Measurements from ENCODE around the gene ZCCHC7. TPM values are rescaled to one million over a fixed set of nuclear protein-coding genes. Genes with fewer than 3 reads are reported as not detected.
"Not testable (repeated sequence)": the region's sequence is repeated elsewhere in the genome, so short reads cannot be mapped to it uniquely, and the experiment has no call there.

ZCCHC7 gene
- total RNA-seq, 1 experiment from 2014 or later: 41.7 TPM

DNA sequence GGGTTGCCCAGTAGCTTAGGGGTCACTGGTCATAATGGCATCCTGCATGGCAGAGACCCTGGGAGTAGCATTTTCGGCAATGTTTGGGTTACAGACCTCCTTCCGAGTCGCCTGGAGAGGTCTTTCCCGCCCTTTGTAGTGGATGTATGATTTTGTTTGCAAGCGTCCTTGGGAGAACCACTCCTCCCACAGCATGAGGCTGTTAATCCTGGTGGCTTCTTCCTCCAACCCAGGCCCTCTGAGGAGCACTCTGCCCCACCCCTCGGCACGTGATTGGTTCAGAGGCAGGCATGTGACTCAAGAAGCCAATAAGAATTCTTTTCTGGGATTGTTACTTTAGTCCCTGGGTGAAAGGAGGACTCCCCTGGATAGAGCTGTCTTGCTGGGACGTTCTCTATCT is 271.9 kb downstream of the ZCCHC7 start:
- ChIA-PET POLR2A (no interaction called here), CTCF (interaction anchor here (0.9 kb wide), 1 partner anchor 523 kb away, joined by 3 read pairs; no protein-coding TSS in a partner anchor)
- no peak for DNase-seq (ENCODE audit: unreplicated experiment)
- H3K36me3 Mint-ChIP-seq (ENCODE audit: insufficient read depth, unreplicated experiment): no peaks in the 10 kb centered on the region
- peaks cover 11% of the 10 kb centered on the region for H3K27me3 Mint-ChIP-seq (ENCODE audit: insufficient read depth, unreplicated experiment)
- no peaks in the 10 kb centered on the region for H3K4me1 Mint-ChIP-seq (ENCODE audit: insufficient read depth, unreplicated experiment)
- no peaks in the 10 kb centered on the region for H3K9me3 Mint-ChIP-seq (ENCODE audit: unreplicated experiment)
- H3K27ac Mint-ChIP-seq (ENCODE audit: low read depth, unreplicated experiment): no peak overlapping the region
- TF ChIP-seq, protein P1, sequence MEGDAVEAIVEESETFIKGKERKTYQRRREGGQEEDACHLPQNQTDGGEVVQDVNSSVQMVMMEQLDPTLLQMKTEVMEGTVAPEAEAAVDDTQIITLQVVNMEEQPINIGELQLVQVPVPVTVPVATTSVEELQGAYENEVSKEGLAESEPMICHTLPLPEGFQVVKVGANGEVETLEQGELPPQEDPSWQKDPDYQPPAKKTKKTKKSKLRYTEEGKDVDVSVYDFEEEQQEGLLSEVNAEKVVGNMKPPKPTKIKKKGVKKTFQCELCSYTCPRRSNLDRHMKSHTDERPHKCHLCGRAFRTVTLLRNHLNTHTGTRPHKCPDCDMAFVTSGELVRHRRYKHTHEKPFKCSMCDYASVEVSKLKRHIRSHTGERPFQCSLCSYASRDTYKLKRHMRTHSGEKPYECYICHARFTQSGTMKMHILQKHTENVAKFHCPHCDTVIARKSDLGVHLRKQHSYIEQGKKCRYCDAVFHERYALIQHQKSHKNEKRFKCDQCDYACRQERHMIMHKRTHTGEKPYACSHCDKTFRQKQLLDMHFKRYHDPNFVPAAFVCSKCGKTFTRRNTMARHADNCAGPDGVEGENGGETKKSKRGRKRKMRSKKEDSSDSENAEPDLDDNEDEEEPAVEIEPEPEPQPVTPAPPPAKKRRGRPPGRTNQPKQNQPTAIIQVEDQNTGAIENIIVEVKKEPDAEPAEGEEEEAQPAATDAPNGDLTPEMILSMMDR (IDR thresholded peaks at IDR 0.05; ENCODE audit: unreplicated experiment): no peak
- no peak overlapping the region for H3K4me3 Mint-ChIP-seq (ENCODE audit: unreplicated experiment)
- BruUV-seq (replicated peaks): no TSS peak
- intact Hi-C loops (cut with micrococcal nuclease): no loop called here

DNA sequence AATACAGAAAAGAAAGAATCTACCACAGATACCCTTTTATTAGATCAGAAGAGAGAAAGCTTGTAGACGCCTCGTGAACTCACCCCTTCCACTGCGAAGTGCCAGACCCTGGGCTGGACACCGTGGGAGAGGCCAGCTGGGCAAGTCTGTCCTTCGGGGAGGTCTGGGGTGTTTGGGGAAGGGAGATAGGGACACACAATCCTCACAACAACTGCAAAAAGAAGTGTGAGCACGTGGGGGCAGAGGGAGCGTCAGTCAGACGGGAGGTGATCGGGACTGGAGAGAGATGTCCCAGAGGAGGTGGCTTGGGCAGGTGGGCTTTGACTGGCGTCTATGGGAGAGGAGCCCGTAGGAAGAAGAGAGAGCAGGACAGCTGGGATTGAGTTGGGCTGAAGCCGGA is 274.9 kb downstream of the ZCCHC7 start:
- H3K36me3 Mint-ChIP-seq (ENCODE audit: insufficient read depth, unreplicated experiment): no peaks in the 10 kb centered on the region
- intact Hi-C loops (cut with micrococcal nuclease): no loop called here
- TF ChIP-seq, protein P1 (IDR thresholded peaks at IDR 0.05; ENCODE audit: unreplicated experiment): no peak
- peaks cover 11% of the 10 kb centered on the region for H3K27me3 Mint-ChIP-seq (ENCODE audit: insufficient read depth, unreplicated experiment)
- ChIA-PET POLR2A (no interaction called here), CTCF (interaction anchor here (1.2 to 2.0 kb wide), 2 partner anchors 12 to 16 kb away, joined by 3 to 10 read pairs; no protein-coding TSS in a partner anchor)
- no peaks in the 10 kb centered on the region for H3K9me3 Mint-ChIP-seq (ENCODE audit: unreplicated experiment)
- no peaks in the 10 kb centered on the region for H3K4me1 Mint-ChIP-seq (ENCODE audit: insufficient read depth, unreplicated experiment)
- BruUV-seq (replicated peaks): no TSS peak
- H3K4me3 Mint-ChIP-seq (ENCODE audit: unreplicated experiment): no peak overlapping the region
- DNase-seq (ENCODE audit: unreplicated experiment): no peak
- no peak overlapping the region for H3K27ac Mint-ChIP-seq (ENCODE audit: low read depth, unreplicated experiment)

DNA sequence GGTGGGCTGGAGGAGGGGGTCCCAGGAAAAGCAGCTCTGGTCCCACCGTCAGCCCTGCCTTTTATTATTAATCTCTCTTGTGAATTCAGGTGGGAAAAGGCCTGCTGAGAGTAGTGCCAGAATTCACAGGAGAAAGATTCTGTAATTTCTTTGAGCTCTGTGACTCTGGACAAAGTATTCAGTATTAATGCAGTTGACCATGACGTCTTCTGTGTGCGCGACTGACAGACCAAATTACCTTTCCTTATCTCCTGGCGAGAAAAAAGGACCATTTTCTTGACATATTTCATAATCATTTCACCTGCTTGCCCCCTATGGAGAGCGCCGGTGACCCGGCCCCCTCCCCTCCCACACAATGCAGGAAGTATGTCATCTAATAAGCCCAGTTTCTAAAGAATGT is 275.3 kb downstream of the ZCCHC7 start:
- POLR2A ChIA-PET: no interaction called here
- no TSS peak for BruUV-seq (replicated peaks)
- no peak overlapping the region for H3K4me3 Mint-ChIP-seq (ENCODE audit: unreplicated experiment)
- no peaks in the 10 kb centered on the region for H3K9me3 Mint-ChIP-seq (ENCODE audit: unreplicated experiment)
- H3K36me3 Mint-ChIP-seq (ENCODE audit: insufficient read depth, unreplicated experiment): no peaks in the 10 kb centered on the region
- no peaks in the 10 kb centered on the region for H3K4me1 Mint-ChIP-seq (ENCODE audit: insufficient read depth, unreplicated experiment)
- H3K27ac Mint-ChIP-seq (ENCODE audit: low read depth, unreplicated experiment): no peak overlapping the region
- intact Hi-C loops (cut with micrococcal nuclease): no loop called here
- TF ChIP-seq, protein P1 (IDR thresholded peaks at IDR 0.05; ENCODE audit: unreplicated experiment): no peak
- CTCF ChIA-PET: interaction anchor here (0.6 to 2.0 kb wide), 5 partner anchors 12 to 953 kb away, joined by 3 to 10 read pairs (median 4); no protein-coding TSS in a partner anchor
- DNase-seq (ENCODE audit: unreplicated experiment): no peak
- H3K27me3 Mint-ChIP-seq (ENCODE audit: insufficient read depth, unreplicated experiment): peaks cover 11% of the 10 kb centered on the region

DNA sequence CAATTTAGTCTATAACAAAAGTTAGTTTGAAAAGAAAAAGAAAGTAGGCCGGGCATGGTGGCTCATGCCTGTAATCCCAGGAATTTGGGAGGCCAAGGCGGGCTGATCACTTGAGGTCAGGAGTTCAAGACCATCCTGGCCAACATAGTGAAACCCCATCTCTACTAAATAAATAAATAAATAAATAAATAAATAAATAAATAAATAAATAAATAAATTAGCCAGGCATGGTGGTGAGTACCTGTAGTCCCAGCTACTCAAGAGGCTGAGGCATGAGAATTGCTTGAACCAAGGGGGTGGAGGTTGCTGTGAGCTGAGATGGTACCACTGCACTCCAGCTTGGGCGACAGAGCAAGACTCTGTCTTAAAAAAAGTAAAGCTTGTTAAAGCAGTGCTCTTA is 277.6 kb downstream of the ZCCHC7 start:
- ChIA-PET POLR2A (interaction anchor here (0.7 to 0.8 kb wide), 2 partner anchors 13 to 68 kb away, joined by 3 to 6 read pairs; no protein-coding TSS in a partner anchor), CTCF (interaction anchor here (0.6 to 1.5 kb wide), 2 partner anchors 10 to 14 kb away, joined by 3 to 4 read pairs; no protein-coding TSS in a partner anchor)
- not testable (repeated sequence) for H3K4me3 Mint-ChIP-seq (ENCODE audit: unreplicated experiment)

More for the DNA sequence above, 277.6 kb downstream of the ZCCHC7 start:
- DNase-seq (ENCODE audit: unreplicated experiment); H3K9me3 Mint-ChIP-seq (ENCODE audit: unreplicated experiment); H3K36me3 Mint-ChIP-seq (ENCODE audit: insufficient read depth, unreplicated experiment); H3K4me1 Mint-ChIP-seq (ENCODE audit: insufficient read depth, unreplicated experiment); intact Hi-C loops (cut with micrococcal nuclease); BruUV-seq (replicated peaks); H3K27ac Mint-ChIP-seq (ENCODE audit: low read depth, unreplicated experiment): not testable (repeated sequence)
- H3K27me3 Mint-ChIP-seq (ENCODE audit: insufficient read depth, unreplicated experiment): peaks cover 21% of the 10 kb centered on the region
